ENCODE measurements around the gene ZSWIM9. TPM values are rescaled to one million over a fixed set of nuclear protein-coding genes. Genes with fewer than 3 reads are reported as not detected.

ZSWIM9 gene
- total and polyA plus RNA-seq, 4 donors, result 6.0 to 21.8 (median 9.7) TPM

DNA sequence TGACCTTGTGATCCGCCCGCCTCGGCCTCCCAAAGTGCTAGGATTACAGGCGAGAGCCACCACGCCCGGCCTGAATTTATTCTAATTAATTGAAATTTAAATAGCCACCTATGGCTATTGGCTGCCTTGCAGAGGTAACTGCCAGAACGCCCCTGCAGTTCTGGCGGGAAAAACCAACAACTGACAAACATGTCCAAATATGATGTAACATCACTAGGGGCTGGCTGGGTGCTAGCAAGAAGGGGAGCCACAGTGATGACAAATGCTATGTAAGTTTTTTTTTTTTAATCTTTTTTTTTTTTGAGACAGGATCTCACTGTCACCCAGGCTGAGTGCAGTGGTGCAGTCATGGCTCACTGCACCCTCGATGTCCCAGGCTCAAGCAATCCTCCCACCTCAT is 12.9 kb downstream of the ZSWIM9 start:
- H3K27ac ChIP-seq (ENCODE audit: low read depth in 1 of 2, low read length in 2 of 2), result no peak overlapping the region
- WGBS, 2 donors, result 89 to 91% methylated on average over 9 of the region's 9 CpGs

DNA sequence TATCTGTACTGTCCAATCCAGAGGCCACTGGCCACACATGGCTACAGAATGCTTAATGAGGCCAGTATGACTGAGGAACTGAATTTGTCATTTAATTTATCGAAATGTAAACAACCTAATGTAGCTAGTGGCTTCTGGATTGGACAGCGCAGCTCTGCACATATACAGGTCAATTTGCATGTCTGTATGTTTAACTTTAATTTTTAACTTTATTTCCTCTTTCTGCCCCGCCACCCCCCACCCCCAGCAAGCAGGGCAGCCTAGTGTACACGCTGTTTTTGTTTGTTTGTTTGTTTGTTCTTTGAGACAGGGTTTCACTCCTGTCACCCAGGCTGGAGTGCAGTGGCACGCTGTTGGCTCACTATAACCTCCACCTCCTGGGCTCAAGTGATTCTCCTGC is 15.5 kb downstream of the ZSWIM9 start:
- Histone ChIP-seq H3K9me3 (ENCODE audit: control insufficient read depth, low read length) (no peaks in the 10 kb centered on the region), H3K27me3 (ENCODE audit: control insufficient read depth in 1 of 2, insufficient read depth in 2 of 2, low read length in 1 of 2) (no peaks in the 10 kb centered on the region), H3K36me3 (ENCODE audit: control insufficient read depth in 1 of 2, insufficient read depth in 2 of 2, low read length in 1 of 2) (no peaks in the 10 kb centered on the region), H3K4me3 (ENCODE audit: low read length in 2 of 2) (no peak overlapping the region), H3K27ac (ENCODE audit: low read depth in 1 of 2, low read length in 2 of 2) (no peak overlapping the region), H3K4me1 (ENCODE audit: control insufficient read depth in 1 of 2, insufficient read depth in 2 of 2, low read length in 2 of 2) (no peaks in the 10 kb centered on the region)
- no peak for ATAC-seq (ENCODE audit: low FRiP score)
- WGBS, 2 donors, result 91 to 94% methylated on average over 5 of the region's 5 CpGs
- intact Hi-C loops (cut with DNase I), result no loop called here
- no peak for DNase-seq

More for the DNA sequence above, 12.9 kb downstream of the ZSWIM9 start:
- Histone ChIP-seq H3K4me1 (ENCODE audit: control insufficient read depth in 1 of 2, insufficient read depth in 2 of 2, low read length in 2 of 2) (no peaks in the 10 kb centered on the region), H3K27me3 (ENCODE audit: control insufficient read depth in 1 of 2, insufficient read depth in 2 of 2, low read length in 1 of 2) (no peaks in the 10 kb centered on the region), H3K4me3 (ENCODE audit: low read length in 2 of 2) (no peak overlapping the region), H3K36me3 (ENCODE audit: control insufficient read depth in 1 of 2, insufficient read depth in 2 of 2, low read length in 1 of 2) (no peaks in the 10 kb centered on the region), H3K9me3 (ENCODE audit: control insufficient read depth, low read length) (no peaks in the 10 kb centered on the region)
- no peak for DNase-seq
- intact Hi-C loops (cut with DNase I), result no loop called here
- ATAC-seq (ENCODE audit: low FRiP score), result no peak

- Histone ChIP-seq H3K27ac (ENCODE audit: low read depth in 1 of 2, low read length in 2 of 2) (no peak overlapping the region), H3K9me3 (ENCODE audit: control insufficient read depth, low read length) (no peaks in the 10 kb centered on the region), H3K27me3 (ENCODE audit: control insufficient read depth in 1 of 2, insufficient read depth in 2 of 2, low read length in 1 of 2) (no peaks in the 10 kb centered on the region), H3K4me1 (ENCODE audit: control insufficient read depth in 1 of 2, insufficient read depth in 2 of 2, low read length in 2 of 2) (no peaks in the 10 kb centered on the region), H3K4me3 (ENCODE audit: low read length in 2 of 2) (no peak overlapping the region), H3K36me3 (ENCODE audit: control insufficient read depth in 1 of 2, insufficient read depth in 2 of 2, low read length in 1 of 2) (no peaks in the 10 kb centered on the region)
- ATAC-seq (ENCODE audit: low FRiP score) (no peak), DNase-seq (no peak)
- WGBS, 2 donors, result 54 to 65% methylated on average over 8 of the region's 8 CpGs
- intact Hi-C loops (cut with DNase I), result no loop called here
Observed at GRCh38 chr19:48186541-48186991, 16.1 kb downstream of the ZSWIM9 start.

GRCh38 chr19:48190288-48190884 is 19.9 kb downstream of the ZSWIM9 start:
- 61 to 69% methylated on average over 13 of the region's 13 CpGs for WGBS, 2 donors

GRCh38 chr19:48190885-48191284 is 20.4 kb downstream of the ZSWIM9 start:
- no peaks in the 10 kb centered on the region for H3K4me1 ChIP-seq (ENCODE audit: control insufficient read depth in 1 of 2, insufficient read depth in 2 of 2, low read length in 2 of 2)
- no peak overlapping the region for H3K27ac ChIP-seq (ENCODE audit: low read depth in 1 of 2, low read length in 2 of 2)
- intact Hi-C loops (cut with DNase I), result no loop called here
- WGBS, 2 donors, result 80 to 93% methylated on average over 3 of the region's 3 CpGs
- ATAC-seq (ENCODE audit: low FRiP score) (no peak), DNase-seq (no peak)
- H3K36me3 ChIP-seq (ENCODE audit: control insufficient read depth in 1 of 2, insufficient read depth in 2 of 2, low read length in 1 of 2), result no peaks in the 10 kb centered on the region
- no peak overlapping the region for H3K4me3 ChIP-seq (ENCODE audit: low read length in 2 of 2)
- no peaks in the 10 kb centered on the region for H3K9me3 ChIP-seq (ENCODE audit: control insufficient read depth, low read length)
- no peaks in the 10 kb centered on the region for H3K27me3 ChIP-seq (ENCODE audit: control insufficient read depth in 1 of 2, insufficient read depth in 2 of 2, low read length in 1 of 2)

More at GRCh38 chr19:48190288-48190884, 19.9 kb downstream of the ZSWIM9 start:
- ATAC-seq (ENCODE audit: low FRiP score) (no peak), DNase-seq (peak in 1 of 2 donors; percentile 51)
- H3K4me3 ChIP-seq (ENCODE audit: low read length in 2 of 2), result no peak overlapping the region
- H3K27ac ChIP-seq (ENCODE audit: low read depth in 1 of 2, low read length in 2 of 2), result no peak overlapping the region
- H3K27me3 ChIP-seq (ENCODE audit: control insufficient read depth in 1 of 2, insufficient read depth in 2 of 2, low read length in 1 of 2), result no peaks in the 10 kb centered on the region
- no peaks in the 10 kb centered on the region for H3K9me3 ChIP-seq (ENCODE audit: control insufficient read depth, low read length)
- H3K4me1 ChIP-seq (ENCODE audit: control insufficient read depth in 1 of 2, insufficient read depth in 2 of 2, low read length in 2 of 2), result no peaks in the 10 kb centered on the region
- intact Hi-C loops (cut with DNase I), result no loop called here
- no peaks in the 10 kb centered on the region for H3K36me3 ChIP-seq (ENCODE audit: control insufficient read depth in 1 of 2, insufficient read depth in 2 of 2, low read length in 1 of 2)

DNA sequence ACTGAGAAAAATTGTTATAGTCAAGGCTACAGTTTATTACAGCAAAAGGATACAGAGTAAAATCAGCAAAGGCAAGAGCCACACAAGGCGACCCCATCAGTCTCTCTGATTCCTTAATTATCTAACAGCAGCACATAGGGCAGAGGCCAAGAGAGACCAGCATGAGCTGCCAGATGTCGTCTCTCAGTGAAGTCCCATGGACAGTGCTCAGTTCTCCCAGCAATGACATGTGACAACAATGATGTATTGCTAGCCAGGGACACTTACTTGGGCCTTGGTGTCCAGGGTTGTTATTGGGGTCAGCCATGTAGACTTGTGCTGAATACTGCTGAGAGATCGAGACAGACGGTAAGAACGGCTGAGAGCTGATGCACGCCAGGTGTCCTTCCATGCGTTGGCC is 22.3 kb downstream of the ZSWIM9 start:
- 84 to 86% methylated on average over 7 of the region's 7 CpGs for WGBS, 2 donors
- Histone ChIP-seq H3K36me3 (ENCODE audit: control insufficient read depth in 1 of 2, insufficient read depth in 2 of 2, low read length in 1 of 2) (no peaks in the 10 kb centered on the region), H3K4me3 (ENCODE audit: low read length in 2 of 2) (no peak overlapping the region), H3K27ac (ENCODE audit: low read depth in 1 of 2, low read length in 2 of 2) (no peak overlapping the region), H3K27me3 (ENCODE audit: control insufficient read depth in 1 of 2, insufficient read depth in 2 of 2, low read length in 1 of 2) (no peaks in the 10 kb centered on the region), H3K4me1 (ENCODE audit: control insufficient read depth in 1 of 2, insufficient read depth in 2 of 2, low read length in 2 of 2) (no peaks in the 10 kb centered on the region), H3K9me3 (ENCODE audit: control insufficient read depth, low read length) (no peaks in the 10 kb centered on the region)
- intact Hi-C loops (cut with DNase I), result no loop called here
- DNase-seq (peak in 1 of 2 donors; percentile 35), ATAC-seq (ENCODE audit: low FRiP score) (no peak)

GRCh38 chr19:48194041-48194843 is 23.8 kb downstream of the ZSWIM9 start:
- 69 to 70% methylated on average over 36 of the region's 36 CpGs for WGBS, 2 donors
- ATAC-seq (ENCODE audit: low FRiP score) (no peak), DNase-seq (peak in 1 of 2 donors; percentile 68)
- H3K27me3 ChIP-seq (ENCODE audit: control insufficient read depth in 1 of 2, insufficient read depth in 2 of 2, low read length in 1 of 2), result no peaks in the 10 kb centered on the region
- intact Hi-C loops (cut with DNase I), result no loop called here
- no peaks in the 10 kb centered on the region for H3K36me3 ChIP-seq (ENCODE audit: control insufficient read depth in 1 of 2, insufficient read depth in 2 of 2, low read length in 1 of 2)
- no peak overlapping the region for H3K4me3 ChIP-seq (ENCODE audit: low read length in 2 of 2)
- H3K9me3 ChIP-seq (ENCODE audit: control insufficient read depth, low read length), result no peaks in the 10 kb centered on the region
- H3K4me1 ChIP-seq (ENCODE audit: control insufficient read depth in 1 of 2, insufficient read depth in 2 of 2, low read length in 2 of 2), result no peaks in the 10 kb centered on the region
- no peak overlapping the region for H3K27ac ChIP-seq (ENCODE audit: low read depth in 1 of 2, low read length in 2 of 2)

- no peak overlapping the region for H3K4me3 ChIP-seq (ENCODE audit: low read length in 2 of 2)
- no peaks in the 10 kb centered on the region for H3K4me1 ChIP-seq (ENCODE audit: control insufficient read depth in 1 of 2, insufficient read depth in 2 of 2, low read length in 2 of 2)
- intact Hi-C loops (cut with DNase I), result no loop called here
- H3K9me3 ChIP-seq (ENCODE audit: control insufficient read depth, low read length), result no peaks in the 10 kb centered on the region
- no peaks in the 10 kb centered on the region for H3K27me3 ChIP-seq (ENCODE audit: control insufficient read depth in 1 of 2, insufficient read depth in 2 of 2, low read length in 1 of 2)
- DNase-seq (peak in 1 of 2 donors; percentile 69), ATAC-seq (ENCODE audit: low FRiP score) (no peak)
- no peak overlapping the region for H3K27ac ChIP-seq (ENCODE audit: low read depth in 1 of 2, low read length in 2 of 2)
- no peaks in the 10 kb centered on the region for H3K36me3 ChIP-seq (ENCODE audit: control insufficient read depth in 1 of 2, insufficient read depth in 2 of 2, low read length in 1 of 2)
- 72 to 76% methylated on average over 94 to 95 of the region's 95 CpGs for WGBS, 2 donors
Observed at GRCh38 chr19:48194844-48195830, 24.7 kb downstream of the ZSWIM9 start.
